ENCODE measurements around the gene MAPKBP1.

MAPKBP1 gene

GRCh38 chr15:41779662-41780157, 5.4 kb downstream of the MAPKBP1 start:
- no peak for DNase-seq
- Histone ChIP-seq H3K4me3 (no peak overlapping the region), H3K36me3 (no peaks in the 10 kb centered on the region), H3K4me1 (peaks cover 0 to 50% (median 31%) of the 10 kb centered on the region in 4 donors), H3K9me3 (no peaks in the 10 kb centered on the region), H3K27ac (no peak overlapping the region), H3K27me3 (no peaks in the 10 kb centered on the region)
- TF ChIP-seq, protein P1, sequence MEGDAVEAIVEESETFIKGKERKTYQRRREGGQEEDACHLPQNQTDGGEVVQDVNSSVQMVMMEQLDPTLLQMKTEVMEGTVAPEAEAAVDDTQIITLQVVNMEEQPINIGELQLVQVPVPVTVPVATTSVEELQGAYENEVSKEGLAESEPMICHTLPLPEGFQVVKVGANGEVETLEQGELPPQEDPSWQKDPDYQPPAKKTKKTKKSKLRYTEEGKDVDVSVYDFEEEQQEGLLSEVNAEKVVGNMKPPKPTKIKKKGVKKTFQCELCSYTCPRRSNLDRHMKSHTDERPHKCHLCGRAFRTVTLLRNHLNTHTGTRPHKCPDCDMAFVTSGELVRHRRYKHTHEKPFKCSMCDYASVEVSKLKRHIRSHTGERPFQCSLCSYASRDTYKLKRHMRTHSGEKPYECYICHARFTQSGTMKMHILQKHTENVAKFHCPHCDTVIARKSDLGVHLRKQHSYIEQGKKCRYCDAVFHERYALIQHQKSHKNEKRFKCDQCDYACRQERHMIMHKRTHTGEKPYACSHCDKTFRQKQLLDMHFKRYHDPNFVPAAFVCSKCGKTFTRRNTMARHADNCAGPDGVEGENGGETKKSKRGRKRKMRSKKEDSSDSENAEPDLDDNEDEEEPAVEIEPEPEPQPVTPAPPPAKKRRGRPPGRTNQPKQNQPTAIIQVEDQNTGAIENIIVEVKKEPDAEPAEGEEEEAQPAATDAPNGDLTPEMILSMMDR (IDR thresholded peaks at IDR 0.05), result no peak
- intact Hi-C loops (cut with DNase I; ENCODE audit: low total_unique reads), result loop anchor here (10.0 kb wide), 1 partner anchor 125 kb away; no protein-coding TSS in a partner anchor

- intact Hi-C loops (cut with DNase I; ENCODE audit: low total_unique reads), result no loop called here
- Histone ChIP-seq H3K36me3 (no peaks in the 10 kb centered on the region), H3K27me3 (no peaks in the 10 kb centered on the region), H3K27ac (no peak overlapping the region), H3K9me3 (no peaks in the 10 kb centered on the region), H3K4me3 (no peak overlapping the region), H3K4me1 (peaks cover 0 to 47% (median 28%) of the 10 kb centered on the region in 4 donors)
- TF ChIP-seq, protein P1 (IDR thresholded peaks at IDR 0.05), result no peak
- DNase-seq, result no peak
These were observed 6.0 kb downstream of the MAPKBP1 start for GRCh38 chr15:41780266-41780665.

DNA sequence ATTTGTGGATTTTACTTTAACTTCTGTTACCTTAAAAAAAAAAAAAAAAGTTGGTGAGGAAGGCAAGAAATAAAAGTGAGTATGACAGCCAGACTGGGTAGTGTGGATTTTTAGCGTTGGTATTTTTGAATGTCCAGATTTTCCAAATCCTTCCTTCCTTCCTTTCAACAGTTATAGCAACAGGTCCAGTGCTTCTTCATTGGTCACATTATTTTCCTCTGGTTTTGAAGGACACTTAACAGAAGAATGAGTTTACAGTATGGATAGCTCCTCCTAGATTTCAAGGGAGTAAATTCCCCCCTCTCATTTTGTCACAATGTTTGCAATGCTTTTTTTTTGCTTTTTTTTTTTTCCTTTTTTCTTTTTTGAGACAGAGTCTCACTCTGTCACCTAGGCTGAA, 6.4 kb downstream of the MAPKBP1 start:
- H3K4me1 ChIP-seq, result peaks cover 0 to 42% (median 23%) of the 10 kb centered on the region in 4 donors

GRCh38 chr15:41782371-41783282, 8.3 kb downstream of the MAPKBP1 start:
- H3K4me3 ChIP-seq, result no peak overlapping the region
- H3K9me3 ChIP-seq, result no peaks in the 10 kb centered on the region
- peaks cover 0 to 23% (median 11%) of the 10 kb centered on the region in 4 donors for H3K4me1 ChIP-seq
- no peak overlapping the region for H3K27ac ChIP-seq
- no peaks in the 10 kb centered on the region for H3K27me3 ChIP-seq
- TF ChIP-seq, protein P1 (IDR thresholded peaks at IDR 0.05), result no peak
- intact Hi-C loops (cut with DNase I; ENCODE audit: low total_unique reads), result no loop called here
- DNase-seq, result no peak
- no peaks in the 10 kb centered on the region for H3K36me3 ChIP-seq

More for the DNA sequence above, 6.4 kb downstream of the MAPKBP1 start:
- intact Hi-C loops (cut with DNase I; ENCODE audit: low total_unique reads), result no loop called here
- TF ChIP-seq, protein P1 (IDR thresholded peaks at IDR 0.05), result no peak
- H3K27me3 ChIP-seq, result no peaks in the 10 kb centered on the region
- no peaks in the 10 kb centered on the region for H3K9me3 ChIP-seq
- H3K36me3 ChIP-seq, result no peaks in the 10 kb centered on the region
- no peak overlapping the region for H3K27ac ChIP-seq
- H3K4me3 ChIP-seq, result no peak overlapping the region
- DNase-seq, result no peak

- Histone ChIP-seq H3K4me1 (peaks cover 0 to 17% (median 8%) of the 10 kb centered on the region in 4 donors), H3K36me3 (no peaks in the 10 kb centered on the region), H3K27ac (no peak overlapping the region), H3K9me3 (no peaks in the 10 kb centered on the region), H3K4me3 (no peak overlapping the region), H3K27me3 (no peaks in the 10 kb centered on the region)
- TF ChIP-seq, protein P1 (IDR thresholded peaks at IDR 0.05), result no peak
- DNase-seq, result no peak
- intact Hi-C loops (cut with DNase I; ENCODE audit: low total_unique reads), result no loop called here
These were observed 9.0 kb downstream of the MAPKBP1 start for GRCh38 chr15:41783296-41783695.

All from tibial artery (tissue), 4 donors.